Fibroblast of lung (primary cell): ENCODE data around the gene ATP6V0C. TPM values are rescaled to one million over a fixed set of nuclear protein-coding genes. Genes with fewer than 3 reads are reported as not detected.

Source experiments
- DNase-seq, 2 donors: peaks; one replicate each; pipeline versions ENCODE4 v3.0.0 to v3.0.0-alpha.2; 2010; ENCODE audit warnings: low read depth in 2 of 2
- H2AFZ ChIP-seq: 2 replicates; pipeline ENCODE4 v1.5.1; 2012; ENCODE audit warnings: low read length, control low read depth, inconsistent platforms
- H3K27ac ChIP-seq: 2 replicates; pipeline ENCODE4 v1.5.1; 2011; ENCODE audit warnings: low read length, control low read depth; ENCODE audit not compliant: insufficient read depth
- H3K27me3 ChIP-seq: 2 replicates; pipeline ENCODE4 v1.5.1; 2011; ENCODE audit warnings: mild to moderate bottlenecking, low read length; ENCODE audit not compliant: control insufficient read depth, insufficient read depth
- H3K36me3 ChIP-seq: 2 replicates; pipeline ENCODE4 v1.5.1; 2011; ENCODE audit warnings: low read length; ENCODE audit not compliant: control insufficient read depth, insufficient read depth
- H3K4me1 ChIP-seq: 2 replicates; pipeline ENCODE4 v1.5.1; 2011; ENCODE audit warnings: low read length; ENCODE audit not compliant: control insufficient read depth, insufficient read depth; ENCODE audit errors: extremely low read depth
- H3K4me2 ChIP-seq: 2 replicates; pipeline ENCODE4 v1.5.1; 2011; ENCODE audit warnings: low read length, control low read depth; ENCODE audit not compliant: insufficient read depth; ENCODE audit errors: extremely low read depth
- H3K4me3 ChIP-seq, 4 experiments: fragments of 200-600 bp in 1 of 4; sonication (generic) in 1 of 4; replicated peaks in 1 of 4; 2 replicates each; pipeline ENCODE4 v1.5.1; 2011 to 2016; ENCODE audit warnings: low read length in 4 of 4, low read depth in 3 of 4, mild to moderate bottlenecking in 3 of 4, control low read depth in 2 of 4, inconsistent platforms in 1 of 4, mixed read lengths in 1 of 4; ENCODE audit not compliant: insufficient read depth in 1 of 4; ENCODE audit errors: control extremely low read depth in 1 of 4
- H3K79me2 ChIP-seq: 2 replicates; pipeline ENCODE4 v1.5.1; 2012; ENCODE audit warnings: mild to moderate bottlenecking, low read length, inconsistent platforms; ENCODE audit not compliant: control insufficient read depth, insufficient read depth
- H3K9ac ChIP-seq: 2 replicates; pipeline ENCODE4 v1.5.1; 2011; ENCODE audit warnings: mild to moderate bottlenecking, low read length, control low read depth; ENCODE audit not compliant: insufficient read depth
- H3K9me3 ChIP-seq: 2 replicates; pipeline ENCODE4 v1.5.1; 2012; ENCODE audit warnings: low read depth, low read length; ENCODE audit not compliant: control insufficient read depth, insufficient read depth
- H4K20me1 ChIP-seq: 2 replicates; pipeline ENCODE4 v1.5.1; 2011; ENCODE audit warnings: low read length; ENCODE audit not compliant: control insufficient read depth, insufficient read depth; ENCODE audit errors: extremely low read depth
- CTCF ChIP-seq, 2 donors: IDR thresholded peaks in 1 of 2; conservative IDR thresholded peaks in 1 of 2; 1 replicate in 1 of 2; 2 replicates in 1 of 2; pipeline ENCODE4 v1.5.1; 2011 to 2012; ENCODE audit warnings: low read length in 2 of 2, control low read depth in 1 of 2, inconsistent platforms in 1 of 2, low read depth in 1 of 2, mild to moderate bottlenecking in 1 of 2
- EZH2 ChIP-seq: IDR thresholded peaks from 2 replicates; pipeline ENCODE4 v1.5.1; 2012; ENCODE audit warnings: low read length, control low read depth, mild to moderate bottlenecking; ENCODE audit errors: missing control alignments
- polyA plus RNA-seq, 2 donors: library from polyadenylated mRNA; depleted of rRNA in 1 of 2; stranded (reverse) in 1 of 2; unstranded in 1 of 2; fragments of >200 nt; gene quantifications; 2 replicates each; pipeline ENCODE4 v1.2.1, GENCODE V29; 2011 to 2012; ENCODE audit warnings: missing spikeins in 1 of 2
- total RNA-seq: library from RNA; depleted of rRNA; stranded (reverse); fragments of >200 nt; gene quantifications from 2 replicates; pipeline ENCODE4 v1.2.1, GENCODE V29; 2014

Gene ATP6V0C
- total and polyA plus RNA-seq, 2 donors (not counting 1 experiment from before 2014, with no cell fraction given): 11.2 to 43.0 TPM

GRCh38 chr16:2497695-2498484, 15.9 kb upstream of the ATP6V0C start:
- H3K4me1 ChIP-seq: peaks cover 6% of the 10 kb centered on the region
- no peak overlapping the region for H2AFZ ChIP-seq
- H4K20me1 ChIP-seq: no peaks in the 10 kb centered on the region
- H3K4me2 ChIP-seq: peak overlapping the region; percentile 4
- H3K9me3 ChIP-seq: no peaks in the 10 kb centered on the region
- TF ChIP-seq CTCF (conservative IDR thresholded peaks at IDR 0.05 in 1 of 2, IDR thresholded peaks at IDR 0.05 in 1 of 2; ENCODE audit: low read depth in 1 of 2, low read length in 2 of 2): no peak
- no peak for TF ChIP-seq EZH2
- no peaks in the 10 kb centered on the region for H3K79me2 ChIP-seq
- no peak overlapping the region for H3K9ac ChIP-seq
- H3K4me3 ChIP-seq: no peak overlapping the region
- no peaks in the 10 kb centered on the region for H3K27me3 ChIP-seq
- H3K27ac ChIP-seq: no peak overlapping the region
- DNase-seq: no peak
- peaks cover 12% of the 10 kb centered on the region for H3K36me3 ChIP-seq

GRCh38 chr16:2498531-2499253, 15.1 kb upstream of the ATP6V0C start:
- H2AFZ ChIP-seq: no peak overlapping the region
- no peak for DNase-seq
- no peak overlapping the region for H3K4me3 ChIP-seq

More at GRCh38 chr16:2498531-2499253, 15.1 kb upstream of the ATP6V0C start:
- no peak overlapping the region for H3K27ac ChIP-seq
- peaks cover 12% of the 10 kb centered on the region for H3K36me3 ChIP-seq
- no peaks in the 10 kb centered on the region for H3K9me3 ChIP-seq
- TF ChIP-seq CTCF (conservative IDR thresholded peaks at IDR 0.05 in 1 of 2, IDR thresholded peaks at IDR 0.05 in 1 of 2; ENCODE audit: low read depth in 1 of 2, low read length in 2 of 2) (no peak), EZH2 (no peak)
- H3K4me1 ChIP-seq: peaks cover 6% of the 10 kb centered on the region
- H3K79me2 ChIP-seq: no peaks in the 10 kb centered on the region
- H3K9ac ChIP-seq: no peak overlapping the region
- H3K27me3 ChIP-seq: no peaks in the 10 kb centered on the region
- H3K4me2 ChIP-seq: no peak overlapping the region
- H4K20me1 ChIP-seq: no peaks in the 10 kb centered on the region
